ENCODE measurements around the gene MARCHF7.
A peak's percentile ranks its signal among the peaks of the same experiment; 100 is the strongest.
"Not testable (repeated sequence)": the region's sequence is repeated elsewhere in the genome, so short reads cannot be mapped to it uniquely, and the experiment has no call there.

MARCHF7 gene, protein sequence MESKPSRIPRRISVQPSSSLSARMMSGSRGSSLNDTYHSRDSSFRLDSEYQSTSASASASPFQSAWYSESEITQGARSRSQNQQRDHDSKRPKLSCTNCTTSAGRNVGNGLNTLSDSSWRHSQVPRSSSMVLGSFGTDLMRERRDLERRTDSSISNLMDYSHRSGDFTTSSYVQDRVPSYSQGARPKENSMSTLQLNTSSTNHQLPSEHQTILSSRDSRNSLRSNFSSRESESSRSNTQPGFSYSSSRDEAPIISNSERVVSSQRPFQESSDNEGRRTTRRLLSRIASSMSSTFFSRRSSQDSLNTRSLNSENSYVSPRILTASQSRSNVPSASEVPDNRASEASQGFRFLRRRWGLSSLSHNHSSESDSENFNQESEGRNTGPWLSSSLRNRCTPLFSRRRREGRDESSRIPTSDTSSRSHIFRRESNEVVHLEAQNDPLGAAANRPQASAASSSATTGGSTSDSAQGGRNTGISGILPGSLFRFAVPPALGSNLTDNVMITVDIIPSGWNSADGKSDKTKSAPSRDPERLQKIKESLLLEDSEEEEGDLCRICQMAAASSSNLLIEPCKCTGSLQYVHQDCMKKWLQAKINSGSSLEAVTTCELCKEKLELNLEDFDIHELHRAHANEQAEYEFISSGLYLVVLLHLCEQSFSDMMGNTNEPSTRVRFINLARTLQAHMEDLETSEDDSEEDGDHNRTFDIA

DNA sequence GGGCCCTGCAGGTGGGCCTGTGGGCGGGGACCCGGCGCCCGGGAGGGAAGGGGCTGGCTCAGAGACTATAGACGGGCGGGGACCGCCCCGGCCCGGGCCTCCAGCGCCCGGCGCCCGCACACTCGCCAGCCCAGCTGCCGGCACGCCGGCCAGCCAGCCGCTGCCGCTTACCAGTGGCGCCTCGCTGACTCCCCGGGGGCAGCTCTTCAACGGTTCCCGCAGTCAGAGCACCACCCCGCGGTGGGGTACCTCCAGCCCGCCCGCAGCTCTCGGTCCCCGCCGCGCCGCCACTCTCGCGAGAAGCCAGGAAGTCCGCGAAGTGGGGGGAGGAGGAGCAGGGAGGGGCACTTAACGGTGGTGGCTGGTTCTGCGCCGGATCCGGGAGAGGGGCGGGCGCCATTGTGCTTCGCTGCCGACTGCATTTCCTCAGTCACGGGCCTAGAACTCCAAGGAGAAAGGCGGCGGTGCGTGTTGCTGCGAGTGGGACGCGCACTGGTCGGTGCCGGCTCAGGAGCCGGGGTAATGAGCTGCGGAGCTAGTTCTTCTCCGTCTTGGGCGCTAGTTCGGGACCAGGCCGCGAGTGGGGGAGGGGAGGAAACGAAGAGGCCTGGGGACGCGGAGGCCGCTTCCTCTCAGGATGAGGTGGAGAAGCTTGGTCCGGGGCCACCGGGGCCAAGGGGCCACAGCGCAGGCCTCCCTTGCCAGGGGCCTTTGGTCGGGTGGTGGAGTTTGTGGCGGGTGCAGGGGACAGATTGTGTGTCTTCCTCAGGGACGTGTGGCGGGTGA is at the start of gene MARCHF7:
Gene MARCHF7, plus strand, starts transcription at position 364 of the 786 bp plus-strand sequence. CDS start 16,517 bp downstream, outside the sequence.
- Histone ChIP-seq H3K4me3 (peak within 1 kb of the TSS; percentile 97), H3K27ac (peak within 1 kb of the TSS; percentile 100), H3K9me3 (no peaks in the 10 kb centered on the region), H3K27me3 (no peaks in the 10 kb centered on the region), H3K9ac (peak within 1 kb of the TSS; percentile 100), H3K36me3 (peaks cover 34% of the 10 kb centered on the region), H3K4me1 (peaks cover 47% of the 10 kb centered on the region), H3K4me2 (peak within 1 kb of the TSS; percentile 80), H4K20me1 (peaks cover 49% of the 10 kb centered on the region)
- TF ChIP-seq Cebpa-rat (IDR thresholded peaks at IDR 0.05): no peak

GRCh38 chr2:159667423-159667822 is 44.9 kb upstream of the MARCHF7 start:
- not testable (repeated sequence) for H3K4me2 ChIP-seq, H4K20me1 ChIP-seq, H3K27ac ChIP-seq, H3K4me1 ChIP-seq, H3K36me3 ChIP-seq, H3K9me3 ChIP-seq, H3K9ac ChIP-seq, H3K4me3 ChIP-seq, H3K27me3 ChIP-seq

GRCh38 chr2:159671047-159671446 is 41.3 kb upstream of the MARCHF7 start:
- no peaks in the 10 kb centered on the region for H3K36me3 ChIP-seq
- TF ChIP-seq Cebpa-rat (IDR thresholded peaks at IDR 0.05): no peak
- H3K27me3 ChIP-seq: no peaks in the 10 kb centered on the region
- H3K9ac ChIP-seq: no peak overlapping the region
- H3K4me3 ChIP-seq: no peak overlapping the region
- H3K4me2 ChIP-seq: no peak overlapping the region
- H3K4me1 ChIP-seq: no peaks in the 10 kb centered on the region
- H3K27ac ChIP-seq: no peak overlapping the region
- H3K9me3 ChIP-seq: no peaks in the 10 kb centered on the region
- H4K20me1 ChIP-seq: no peaks in the 10 kb centered on the region

DNA sequence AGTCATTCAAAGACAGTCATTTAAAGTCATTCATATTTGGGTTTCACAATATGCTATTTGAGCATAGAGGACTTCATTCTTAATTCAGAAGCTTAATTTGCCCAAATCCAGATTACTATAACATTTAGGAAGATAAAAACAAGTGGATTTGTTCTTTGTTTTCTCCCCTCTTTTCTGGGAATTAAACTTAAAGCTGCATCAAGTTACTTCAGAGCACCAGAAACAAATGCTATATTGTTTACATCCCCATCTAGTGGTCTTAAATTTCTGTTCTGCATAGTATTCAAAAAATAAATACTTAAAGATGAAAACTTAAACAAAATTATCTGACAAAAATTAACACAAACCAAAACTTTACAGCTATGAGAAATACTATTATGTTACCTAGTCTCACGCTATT is 34.7 kb upstream of the MARCHF7 start:
- Histone ChIP-seq H3K27ac (no peak overlapping the region), H3K4me1 (no peaks in the 10 kb centered on the region), H3K36me3 (no peaks in the 10 kb centered on the region), H4K20me1 (no peaks in the 10 kb centered on the region), H3K9ac (no peak overlapping the region), H3K4me2 (no peak overlapping the region), H3K9me3 (no peaks in the 10 kb centered on the region), H3K4me3 (no peak overlapping the region), H3K27me3 (no peaks in the 10 kb centered on the region)
- TF ChIP-seq Cebpa-rat (IDR thresholded peaks at IDR 0.05): no peak

- Histone ChIP-seq H4K20me1 (no peaks in the 10 kb centered on the region), H3K4me3 (no peak overlapping the region)
- TF ChIP-seq Cebpa-rat (IDR thresholded peaks at IDR 0.05): no peak
Observed at GRCh38 chr2:159680692-159681091, 31.6 kb upstream of the MARCHF7 start.

GRCh38 chr2:159683817-159684216 is 28.5 kb upstream of the MARCHF7 start:
- Histone ChIP-seq H3K4me3 (no peak overlapping the region), H3K27ac (no peak overlapping the region), H3K27me3 (no peaks in the 10 kb centered on the region), H3K9ac (no peak overlapping the region), H4K20me1 (no peaks in the 10 kb centered on the region), H3K4me1 (no peaks in the 10 kb centered on the region), H3K36me3 (no peaks in the 10 kb centered on the region), H3K4me2 (no peak overlapping the region), H3K9me3 (no peaks in the 10 kb centered on the region)
- TF ChIP-seq Cebpa-rat (IDR thresholded peaks at IDR 0.05): no peak

More at GRCh38 chr2:159680692-159681091, 31.6 kb upstream of the MARCHF7 start:
- Histone ChIP-seq H3K27ac (no peak overlapping the region), H3K9ac (no peak overlapping the region), H3K9me3 (no peaks in the 10 kb centered on the region), H3K4me2 (no peak overlapping the region), H3K4me1 (no peaks in the 10 kb centered on the region), H3K27me3 (no peaks in the 10 kb centered on the region), H3K36me3 (no peaks in the 10 kb centered on the region)

DNA sequence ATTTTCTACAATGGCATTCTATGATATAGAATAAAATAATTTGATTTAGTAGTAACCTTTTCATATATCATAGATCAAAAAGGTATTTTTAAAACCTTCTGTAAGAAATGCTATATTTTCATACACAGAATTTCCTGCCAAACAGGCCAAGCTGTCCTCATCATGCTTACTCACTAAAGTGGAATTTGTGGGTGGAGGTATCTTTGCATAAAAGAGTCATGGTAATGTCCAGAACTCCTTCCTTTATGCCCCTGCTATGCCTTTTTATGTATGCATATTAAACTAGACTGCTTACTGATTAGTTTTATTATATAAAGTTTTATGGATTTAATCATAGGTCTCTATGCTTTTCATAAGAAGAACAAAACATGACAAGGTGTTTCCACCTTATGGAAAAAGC is 27.5 kb upstream of the MARCHF7 start:
- no peak overlapping the region for H3K4me2 ChIP-seq
- H4K20me1 ChIP-seq: no peaks in the 10 kb centered on the region
- H3K27ac ChIP-seq: no peak overlapping the region
- no peaks in the 10 kb centered on the region for H3K9me3 ChIP-seq
- H3K36me3 ChIP-seq: no peaks in the 10 kb centered on the region
- H3K4me3 ChIP-seq: no peak overlapping the region
- no peak for TF ChIP-seq Cebpa-rat (IDR thresholded peaks at IDR 0.05)
- no peaks in the 10 kb centered on the region for H3K27me3 ChIP-seq
- H3K9ac ChIP-seq: no peak overlapping the region
- no peaks in the 10 kb centered on the region for H3K4me1 ChIP-seq

GRCh38 chr2:159694500-159695040 is 17.7 kb upstream of the MARCHF7 start:
- TF ChIP-seq Cebpa-rat (IDR thresholded peaks at IDR 0.05): no peak
- Histone ChIP-seq H3K4me2 (no peak overlapping the region), H4K20me1 (no peaks in the 10 kb centered on the region), H3K27me3 (no peaks in the 10 kb centered on the region), H3K9me3 (peaks cover 12% of the 10 kb centered on the region; the same call in 1 of the 2 replicates), H3K4me3 (no peak overlapping the region), H3K9ac (no peak overlapping the region), H3K4me1 (no peaks in the 10 kb centered on the region), H3K36me3 (0 out of 2 replicates have a peak, but pooled peaks cover 3% of the 10 kb centered on the region), H3K27ac (no peak overlapping the region)

DNA sequence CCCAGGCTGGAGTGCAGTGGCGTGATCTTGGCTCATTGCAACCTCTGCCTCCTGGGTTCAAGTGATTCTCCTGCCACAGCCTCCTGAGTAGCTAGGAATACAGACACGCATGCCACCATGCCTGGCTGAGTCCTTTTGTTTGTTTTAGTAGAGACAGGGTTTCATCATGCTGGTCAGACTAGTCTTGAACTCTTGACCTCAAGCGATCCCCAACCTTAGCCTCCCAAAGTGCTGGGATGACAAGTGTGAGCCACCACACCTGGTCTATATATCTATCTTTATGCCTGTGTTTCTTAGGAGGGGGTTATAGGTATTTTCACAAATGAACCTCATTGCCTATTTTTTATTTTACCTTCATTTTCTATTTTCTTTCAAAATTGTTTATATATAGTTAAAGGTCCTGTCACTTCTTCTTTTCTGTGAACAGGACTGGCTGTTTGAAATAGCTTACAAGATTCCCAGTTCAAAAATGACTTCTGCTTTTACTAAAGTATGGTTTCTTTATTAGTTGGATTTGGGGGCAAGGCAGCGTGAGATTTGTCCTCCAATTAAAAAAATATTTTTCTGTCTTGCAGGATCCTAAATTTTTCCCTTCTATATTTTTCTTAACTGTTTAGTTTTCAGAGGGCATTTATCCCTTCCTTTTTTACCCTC is 16.4 kb upstream of the MARCHF7 start:
- Histone ChIP-seq H4K20me1 (no peaks in the 10 kb centered on the region), H3K9ac (no peak overlapping the region), H3K27ac (no peak overlapping the region), H3K9me3 (peaks cover 12% of the 10 kb centered on the region; the same call in 1 of the 2 replicates), H3K4me3 (no peak overlapping the region), H3K27me3 (no peaks in the 10 kb centered on the region), H3K4me1 (no peaks in the 10 kb centered on the region), H3K36me3 (0 out of 2 replicates have a peak, but pooled peaks cover 3% of the 10 kb centered on the region), H3K4me2 (no peak overlapping the region)
- TF ChIP-seq Cebpa-rat (IDR thresholded peaks at IDR 0.05): no peak
